ENCODE results near the gene A4GALT.

The A4GALT gene

DNA sequence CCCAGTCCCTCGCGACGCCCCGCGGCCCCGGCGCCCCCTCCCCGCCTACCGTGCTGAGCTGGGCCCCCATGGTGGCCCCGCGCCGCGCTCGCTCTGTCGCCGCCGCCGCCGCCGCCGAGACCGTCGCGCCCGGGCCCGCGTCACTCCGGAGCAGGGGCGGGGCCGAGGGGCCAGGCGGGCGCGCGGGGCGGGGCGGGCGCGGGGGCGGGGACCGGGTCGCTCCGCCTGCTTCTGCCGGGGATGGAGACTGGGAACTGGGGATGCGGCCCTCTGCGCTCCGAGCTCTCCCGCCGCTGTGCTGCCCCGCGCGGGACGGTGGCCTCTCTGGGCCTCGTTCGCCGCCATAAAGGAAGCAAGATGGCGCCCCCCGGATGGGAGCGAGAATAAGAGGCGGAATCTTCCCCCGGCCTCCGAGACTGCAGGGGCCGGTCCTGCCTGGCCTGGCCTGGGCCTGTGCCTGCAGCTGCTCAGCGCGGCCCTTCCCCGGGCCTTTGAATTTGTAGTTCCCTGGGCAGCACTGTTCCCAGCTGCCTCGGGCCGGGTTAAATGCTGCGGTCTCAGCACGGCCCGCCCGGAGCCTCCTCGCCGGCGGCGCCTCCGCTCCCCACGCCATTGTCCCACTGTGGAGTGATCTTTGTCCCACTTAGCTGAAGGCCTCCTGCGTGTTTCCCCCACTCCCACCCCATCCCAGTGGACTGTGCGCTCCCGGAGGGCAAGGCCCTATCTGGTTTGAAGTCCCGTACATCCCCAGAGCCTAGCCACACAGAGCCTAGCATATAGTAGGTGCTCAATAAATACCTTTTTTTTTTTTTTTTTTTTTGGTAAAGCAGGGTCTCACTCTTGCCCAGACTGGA is 71.2 kb downstream of the A4GALT start, which contains the start of gene CYB5R3:
CYB5R3 (minus strand) TSS at position 147 of the 854 bp plus-strand sequence; CDS start at position 70, 77 bp downstream.
- peak within 1 kb of the TSS; percentile 87 for H3K4me3 ChIP-seq (ENCODE audit: low read depth in 1 of 2, low read length in 1 of 2)
- H3K27ac ChIP-seq, result peak within 1 kb of the TSS; percentile 81
- no peaks in the 10 kb centered on the region for H3K36me3 ChIP-seq
- TF ChIP-seq, protein P1, sequence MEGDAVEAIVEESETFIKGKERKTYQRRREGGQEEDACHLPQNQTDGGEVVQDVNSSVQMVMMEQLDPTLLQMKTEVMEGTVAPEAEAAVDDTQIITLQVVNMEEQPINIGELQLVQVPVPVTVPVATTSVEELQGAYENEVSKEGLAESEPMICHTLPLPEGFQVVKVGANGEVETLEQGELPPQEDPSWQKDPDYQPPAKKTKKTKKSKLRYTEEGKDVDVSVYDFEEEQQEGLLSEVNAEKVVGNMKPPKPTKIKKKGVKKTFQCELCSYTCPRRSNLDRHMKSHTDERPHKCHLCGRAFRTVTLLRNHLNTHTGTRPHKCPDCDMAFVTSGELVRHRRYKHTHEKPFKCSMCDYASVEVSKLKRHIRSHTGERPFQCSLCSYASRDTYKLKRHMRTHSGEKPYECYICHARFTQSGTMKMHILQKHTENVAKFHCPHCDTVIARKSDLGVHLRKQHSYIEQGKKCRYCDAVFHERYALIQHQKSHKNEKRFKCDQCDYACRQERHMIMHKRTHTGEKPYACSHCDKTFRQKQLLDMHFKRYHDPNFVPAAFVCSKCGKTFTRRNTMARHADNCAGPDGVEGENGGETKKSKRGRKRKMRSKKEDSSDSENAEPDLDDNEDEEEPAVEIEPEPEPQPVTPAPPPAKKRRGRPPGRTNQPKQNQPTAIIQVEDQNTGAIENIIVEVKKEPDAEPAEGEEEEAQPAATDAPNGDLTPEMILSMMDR (IDR thresholded peaks at IDR 0.05), result no peak
- H3K9me3 ChIP-seq, result no peaks in the 10 kb centered on the region
- H3K27me3 ChIP-seq, result no peaks in the 10 kb centered on the region
- peaks cover 28 to 37% of the 10 kb centered on the region in 2 experiments for H3K4me1 ChIP-seq (ENCODE audit: control insufficient read depth in 1 of 2, insufficient read depth in 1 of 2, low read depth in 1 of 2, low read length in 1 of 2)

DNA sequence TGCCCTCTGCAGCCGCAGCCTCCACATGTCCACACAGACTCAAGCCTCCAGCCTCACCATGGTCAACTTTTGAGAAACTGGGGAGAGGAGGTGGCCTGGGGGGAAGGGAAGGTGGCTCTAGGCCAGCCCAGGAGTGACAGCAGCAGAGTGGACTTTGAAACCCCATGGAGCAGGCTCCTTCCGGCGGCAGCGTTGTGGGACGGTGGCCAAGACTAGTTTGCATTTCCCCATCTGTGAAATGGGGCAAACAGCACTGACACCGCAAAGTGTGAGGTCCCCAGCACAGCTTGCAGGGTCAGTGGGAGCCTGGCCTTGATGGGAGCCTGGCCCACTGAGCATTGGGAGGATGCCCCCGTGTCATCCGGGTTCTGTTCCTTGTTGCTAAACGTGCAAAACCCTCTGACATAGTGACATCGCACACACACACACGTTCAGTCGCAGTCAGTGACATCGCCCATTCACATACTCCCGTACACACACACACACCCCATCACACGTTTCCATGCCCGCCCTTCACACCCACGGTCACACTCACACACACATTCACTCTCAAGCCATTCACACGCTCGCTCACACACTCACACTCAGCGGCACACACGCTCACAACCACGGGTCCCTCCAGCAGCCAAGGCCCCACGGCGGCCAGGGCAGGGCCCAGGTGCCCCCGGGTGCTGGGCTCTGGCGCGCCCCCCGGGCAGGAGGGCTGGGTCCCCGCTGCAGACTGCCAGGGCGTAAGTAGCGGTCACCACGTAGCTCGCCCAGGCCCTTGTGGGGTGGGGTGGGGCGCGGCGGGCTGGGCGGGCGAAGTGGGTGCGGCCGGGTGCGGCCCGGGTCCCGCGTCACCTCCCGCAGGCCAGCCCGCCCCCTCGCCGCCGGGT is 72.1 kb downstream of the A4GALT start:
- Histone ChIP-seq H3K27ac (peak overlapping the region; percentile 81), H3K4me1 (ENCODE audit: control insufficient read depth in 1 of 2, insufficient read depth in 1 of 2, low read depth in 1 of 2, low read length in 1 of 2) (peaks cover 37 to 43% of the 10 kb centered on the region in 2 experiments), H3K9me3 (no peaks in the 10 kb centered on the region), H3K4me3 (ENCODE audit: low read depth in 1 of 2, low read length in 1 of 2) (peak overlapping the region; percentile 87), H3K36me3 (no peaks in the 10 kb centered on the region), H3K27me3 (no peaks in the 10 kb centered on the region)
- TF ChIP-seq, protein P1 (IDR thresholded peaks at IDR 0.05), result no peak

DNA sequence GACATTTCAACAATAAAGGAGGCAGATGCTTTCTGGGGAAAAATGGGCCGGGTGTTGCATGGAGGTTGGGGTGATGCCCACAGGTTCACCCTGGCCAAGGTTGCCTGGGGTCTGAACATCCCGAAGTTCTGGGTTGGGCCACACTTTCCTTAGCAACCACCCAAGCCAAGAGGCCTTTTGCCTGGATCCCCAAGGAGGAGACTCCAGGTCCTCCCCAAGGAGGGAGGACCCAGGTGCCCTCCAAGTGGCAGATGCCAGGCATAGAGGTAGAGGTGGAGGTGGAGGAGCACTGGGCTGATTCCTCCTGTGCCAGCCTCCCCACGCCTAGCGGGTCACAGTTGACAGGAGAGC is 72.7 kb downstream of the A4GALT start:
- Histone ChIP-seq H3K27me3 (no peaks in the 10 kb centered on the region), H3K4me3 (ENCODE audit: low read depth in 1 of 2, low read length in 1 of 2) (peak overlapping the region; percentile 87), H3K4me1 (ENCODE audit: control insufficient read depth in 1 of 2, insufficient read depth in 1 of 2, low read depth in 1 of 2, low read length in 1 of 2) (peaks cover 41 to 49% of the 10 kb centered on the region in 2 experiments), H3K36me3 (no peaks in the 10 kb centered on the region), H3K9me3 (no peaks in the 10 kb centered on the region), H3K27ac (peak overlapping the region; percentile 81)
- TF ChIP-seq, protein P1 (IDR thresholded peaks at IDR 0.05), result no peak

DNA sequence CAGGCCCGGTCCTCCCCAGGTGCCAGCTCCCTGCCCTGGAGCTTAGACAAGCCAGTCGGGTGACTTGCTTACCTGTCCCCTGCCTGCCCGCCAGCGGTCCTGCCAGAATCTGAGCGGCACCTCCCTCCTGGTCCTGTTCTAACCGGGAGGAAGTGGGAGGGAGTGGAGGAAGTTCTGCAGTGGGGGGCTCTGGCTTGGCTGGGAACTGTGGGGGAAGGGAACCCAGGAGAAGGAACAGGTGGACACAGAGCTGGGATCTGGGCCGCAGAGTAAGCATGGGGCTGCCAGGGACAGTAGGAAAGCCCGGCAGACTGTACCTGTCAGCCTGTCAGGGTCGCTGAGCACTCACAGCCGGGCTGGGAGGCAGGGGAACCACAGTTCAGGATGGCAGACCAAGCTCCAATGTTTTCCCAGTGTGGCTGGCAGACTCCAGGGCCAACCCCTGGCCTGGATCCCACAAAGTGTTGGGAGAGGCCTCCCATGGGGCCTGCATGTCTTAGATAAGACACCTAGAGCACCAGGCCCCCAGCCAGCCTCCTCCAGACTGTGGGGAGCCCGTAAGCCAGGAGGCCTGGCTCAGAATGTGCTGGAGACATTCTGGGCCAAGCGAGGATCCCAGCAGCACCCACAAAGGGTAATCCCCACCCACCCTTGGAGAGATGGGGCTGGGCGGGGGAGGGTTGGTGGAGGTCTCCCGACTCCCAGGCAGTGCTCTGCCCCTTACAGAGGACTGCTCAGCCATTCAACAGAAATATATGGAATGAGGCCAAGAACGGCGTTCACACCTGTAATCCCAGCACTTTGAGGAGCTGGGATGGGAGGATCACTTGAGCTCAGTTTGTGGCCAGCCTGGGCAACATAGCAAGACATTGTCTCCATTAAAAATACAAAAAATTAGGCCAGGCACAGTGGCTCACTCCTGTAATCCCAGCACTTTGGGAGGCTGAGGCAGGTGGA is 73.8 kb downstream of the A4GALT start:
- Histone ChIP-seq H3K27ac (no peak overlapping the region), H3K27me3 (no peaks in the 10 kb centered on the region), H3K4me1 (ENCODE audit: control insufficient read depth in 1 of 2, insufficient read depth in 1 of 2, low read depth in 1 of 2, low read length in 1 of 2) (peaks cover 46 to 51% of the 10 kb centered on the region in 2 experiments), H3K36me3 (no peaks in the 10 kb centered on the region), H3K4me3 (ENCODE audit: low read depth in 1 of 2, low read length in 1 of 2) (no peak overlapping the region), H3K9me3 (no peaks in the 10 kb centered on the region)
- TF ChIP-seq, protein P1 (IDR thresholded peaks at IDR 0.05), result no peak

Measured in neutrophil (primary cell).